Fibroblast of lung (primary cell): ENCODE measurements around the gene CASQ1.

Experiments
- EZH2 ChIP-seq: IDR thresholded peaks from 2 replicates; pipeline ENCODE4 v1.5.1; 2012; ENCODE audit warnings: low read length, control low read depth, mild to moderate bottlenecking; ENCODE audit errors: missing control alignments
- TF ChIP-seq, protein P1 (sequence below), 2 donors: IDR thresholded peaks in 1 of 2; conservative IDR thresholded peaks in 1 of 2; 1 replicate in 1 of 2; 2 replicates in 1 of 2; pipeline ENCODE4 v1.5.1; 2011 to 2012; ENCODE audit warnings: low read length in 2 of 2, control low read depth in 1 of 2, inconsistent platforms in 1 of 2, low read depth in 1 of 2, mild to moderate bottlenecking in 1 of 2

DNA sequence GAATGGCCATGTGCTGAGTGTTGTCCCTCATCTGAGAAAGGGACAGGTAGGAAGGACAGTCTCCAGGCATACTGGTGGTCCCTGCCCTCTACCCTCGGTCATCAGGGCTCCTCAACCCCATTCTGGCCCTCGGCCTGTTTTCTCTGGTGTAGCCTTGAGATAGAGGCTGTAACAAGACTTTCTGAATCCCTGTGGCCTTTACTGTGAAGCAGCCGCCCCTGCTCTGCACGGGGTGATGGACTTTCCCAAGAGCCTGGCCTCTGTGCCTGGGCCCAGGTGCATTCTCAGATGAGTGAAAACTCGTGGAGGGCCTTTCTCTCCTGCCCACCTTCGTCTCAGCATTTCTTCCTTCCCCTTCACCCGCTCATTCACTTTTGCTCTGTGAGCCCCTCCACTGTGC lies 3.0 kb upstream of the CASQ1 start:
- TF ChIP-seq EZH2: no peak
- TF ChIP-seq, protein P1, sequence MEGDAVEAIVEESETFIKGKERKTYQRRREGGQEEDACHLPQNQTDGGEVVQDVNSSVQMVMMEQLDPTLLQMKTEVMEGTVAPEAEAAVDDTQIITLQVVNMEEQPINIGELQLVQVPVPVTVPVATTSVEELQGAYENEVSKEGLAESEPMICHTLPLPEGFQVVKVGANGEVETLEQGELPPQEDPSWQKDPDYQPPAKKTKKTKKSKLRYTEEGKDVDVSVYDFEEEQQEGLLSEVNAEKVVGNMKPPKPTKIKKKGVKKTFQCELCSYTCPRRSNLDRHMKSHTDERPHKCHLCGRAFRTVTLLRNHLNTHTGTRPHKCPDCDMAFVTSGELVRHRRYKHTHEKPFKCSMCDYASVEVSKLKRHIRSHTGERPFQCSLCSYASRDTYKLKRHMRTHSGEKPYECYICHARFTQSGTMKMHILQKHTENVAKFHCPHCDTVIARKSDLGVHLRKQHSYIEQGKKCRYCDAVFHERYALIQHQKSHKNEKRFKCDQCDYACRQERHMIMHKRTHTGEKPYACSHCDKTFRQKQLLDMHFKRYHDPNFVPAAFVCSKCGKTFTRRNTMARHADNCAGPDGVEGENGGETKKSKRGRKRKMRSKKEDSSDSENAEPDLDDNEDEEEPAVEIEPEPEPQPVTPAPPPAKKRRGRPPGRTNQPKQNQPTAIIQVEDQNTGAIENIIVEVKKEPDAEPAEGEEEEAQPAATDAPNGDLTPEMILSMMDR (conservative IDR thresholded peaks at IDR 0.05 in 1 of 2, IDR thresholded peaks at IDR 0.05 in 1 of 2; ENCODE audit: low read depth in 1 of 2, low read length in 2 of 2): no peak
